ENCODE measurements around the gene ZNF716.

DNA sequence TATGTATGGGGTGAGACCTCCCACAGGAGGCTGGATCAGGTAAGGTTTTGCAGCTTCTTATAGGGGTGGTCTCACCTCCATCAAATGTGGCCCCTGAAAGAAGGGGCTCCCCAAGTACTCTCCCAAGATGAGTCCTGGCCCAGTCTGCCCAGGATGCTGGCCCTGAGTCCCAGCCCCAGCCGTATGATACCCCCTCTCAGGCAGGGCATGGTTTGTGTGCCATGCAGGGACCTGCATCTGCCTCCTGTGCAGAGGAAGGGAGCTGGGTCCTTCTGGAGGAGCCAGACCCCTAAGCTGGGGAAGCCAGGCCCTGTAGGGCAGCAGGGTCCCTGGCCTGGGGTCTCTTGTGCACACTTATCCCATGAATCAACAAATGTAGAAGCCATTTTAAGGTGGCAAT, 35.1 kb upstream of the ZNF716 start:
- TF ChIP-seq POLR2AphosphoS5 (IDR thresholded peaks at IDR 0.05; ENCODE audit: low read depth, low read length) (no peak), POLR2A (IDR thresholded peaks at IDR 0.05; ENCODE audit: low read depth, low read length) (no peak), TAF1 (IDR thresholded peaks at IDR 0.05; ENCODE audit: borderline replicate concordance, low read depth, low read length) (no peak)
